ENCODE data around the gene AIP. TPM values are rescaled to one million over a fixed set of nuclear protein-coding genes. Genes with fewer than 3 reads are reported as not detected.

Gene AIP
- total RNA-seq, 1 donor from 2014 or later = 47.6 TPM

DNA sequence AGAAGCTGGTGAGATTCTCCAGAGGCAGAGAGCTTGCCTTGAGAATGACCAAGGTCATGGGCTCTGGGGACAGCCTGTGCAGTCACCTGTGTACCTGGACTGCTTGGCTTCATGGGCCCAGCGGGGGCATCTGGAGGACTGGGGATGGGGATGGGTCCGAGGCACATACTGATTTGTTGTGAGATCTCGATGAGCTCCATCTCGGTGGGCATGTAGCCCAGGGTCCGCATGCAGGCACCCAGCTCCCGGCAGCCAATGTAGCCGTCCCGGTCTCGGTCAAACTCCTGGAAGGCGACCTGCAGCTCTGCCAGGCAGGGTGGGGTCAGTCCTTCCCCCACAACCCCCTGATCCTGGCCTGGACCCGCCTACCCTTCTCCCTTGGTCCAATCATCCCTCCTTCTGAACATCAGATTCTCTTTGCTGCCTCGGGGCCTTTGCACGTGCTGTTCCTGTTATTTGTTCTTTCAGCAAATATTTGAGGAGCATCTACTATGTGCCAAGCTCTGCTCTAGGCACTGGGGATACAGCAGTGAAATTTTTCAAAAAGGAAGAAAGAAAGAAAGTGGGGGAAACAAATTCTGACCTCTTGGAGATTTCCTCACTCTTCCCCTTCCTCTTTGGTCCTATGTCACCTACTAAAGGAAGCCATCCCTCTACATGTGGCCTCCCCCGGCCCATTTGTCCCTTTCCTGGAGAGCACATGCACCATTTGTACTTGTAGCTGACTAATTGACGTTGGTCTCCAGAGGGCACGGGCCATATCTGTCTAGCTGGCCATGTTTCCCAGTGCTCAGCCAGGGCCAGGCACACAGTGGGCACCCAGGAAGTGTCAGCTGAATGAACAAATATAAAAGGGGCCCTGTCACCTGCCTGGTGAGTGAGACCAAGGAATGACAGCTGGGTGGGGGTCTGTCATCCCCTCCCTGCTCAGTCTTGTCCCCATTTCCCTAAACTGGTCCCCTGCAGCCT lies 38.3 kb downstream of the AIP start:
- TF ChIP-seq, protein P1, sequence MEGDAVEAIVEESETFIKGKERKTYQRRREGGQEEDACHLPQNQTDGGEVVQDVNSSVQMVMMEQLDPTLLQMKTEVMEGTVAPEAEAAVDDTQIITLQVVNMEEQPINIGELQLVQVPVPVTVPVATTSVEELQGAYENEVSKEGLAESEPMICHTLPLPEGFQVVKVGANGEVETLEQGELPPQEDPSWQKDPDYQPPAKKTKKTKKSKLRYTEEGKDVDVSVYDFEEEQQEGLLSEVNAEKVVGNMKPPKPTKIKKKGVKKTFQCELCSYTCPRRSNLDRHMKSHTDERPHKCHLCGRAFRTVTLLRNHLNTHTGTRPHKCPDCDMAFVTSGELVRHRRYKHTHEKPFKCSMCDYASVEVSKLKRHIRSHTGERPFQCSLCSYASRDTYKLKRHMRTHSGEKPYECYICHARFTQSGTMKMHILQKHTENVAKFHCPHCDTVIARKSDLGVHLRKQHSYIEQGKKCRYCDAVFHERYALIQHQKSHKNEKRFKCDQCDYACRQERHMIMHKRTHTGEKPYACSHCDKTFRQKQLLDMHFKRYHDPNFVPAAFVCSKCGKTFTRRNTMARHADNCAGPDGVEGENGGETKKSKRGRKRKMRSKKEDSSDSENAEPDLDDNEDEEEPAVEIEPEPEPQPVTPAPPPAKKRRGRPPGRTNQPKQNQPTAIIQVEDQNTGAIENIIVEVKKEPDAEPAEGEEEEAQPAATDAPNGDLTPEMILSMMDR (conservative IDR thresholded peaks at IDR 0.05) = no peak
- H3K4me3 Mint-ChIP-seq = no peak overlapping the region
- H3K36me3 Mint-ChIP-seq = no peaks in the 10 kb centered on the region
- no peaks in the 10 kb centered on the region for H3K9me3 Mint-ChIP-seq
- DNase-seq (ENCODE audit: extremely low spot score, unreplicated experiment) = no peak
- no peaks in the 10 kb centered on the region for H3K4me1 Mint-ChIP-seq (ENCODE audit: unreplicated experiment)
- H3K27ac Mint-ChIP-seq = no peak overlapping the region
- peaks cover 9% of the 10 kb centered on the region for H3K27me3 Mint-ChIP-seq

DNA sequence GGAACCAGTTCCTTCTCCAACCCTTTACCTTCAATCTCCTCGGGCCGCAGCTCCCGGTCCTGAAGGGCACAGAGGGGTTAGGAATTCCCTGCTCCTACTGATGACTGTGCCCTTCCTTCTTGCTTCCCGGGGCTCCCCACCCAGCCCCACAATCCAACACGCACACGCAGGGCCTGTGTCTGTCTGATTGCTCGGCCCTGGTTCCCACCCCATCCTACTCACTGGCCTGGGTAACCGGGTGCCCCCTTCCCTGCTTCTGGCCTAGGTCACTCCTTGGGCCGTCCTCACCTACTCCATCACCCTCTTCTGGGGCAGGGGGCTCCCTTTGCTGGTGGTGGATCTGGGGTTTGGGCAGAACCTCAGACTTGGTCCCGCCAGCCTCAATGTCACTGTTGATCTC lies 39.1 kb downstream of the AIP start:
- DNase-seq (ENCODE audit: extremely low spot score, unreplicated experiment) = no peak
- H3K36me3 Mint-ChIP-seq = no peaks in the 10 kb centered on the region
- H3K4me1 Mint-ChIP-seq (ENCODE audit: unreplicated experiment) = no peaks in the 10 kb centered on the region
- no peaks in the 10 kb centered on the region for H3K9me3 Mint-ChIP-seq
- no peak overlapping the region for H3K4me3 Mint-ChIP-seq
- TF ChIP-seq, protein P1 (conservative IDR thresholded peaks at IDR 0.05) = no peak
- H3K27ac Mint-ChIP-seq = no peak overlapping the region
- H3K27me3 Mint-ChIP-seq = peaks cover 11% of the 10 kb centered on the region

DNA sequence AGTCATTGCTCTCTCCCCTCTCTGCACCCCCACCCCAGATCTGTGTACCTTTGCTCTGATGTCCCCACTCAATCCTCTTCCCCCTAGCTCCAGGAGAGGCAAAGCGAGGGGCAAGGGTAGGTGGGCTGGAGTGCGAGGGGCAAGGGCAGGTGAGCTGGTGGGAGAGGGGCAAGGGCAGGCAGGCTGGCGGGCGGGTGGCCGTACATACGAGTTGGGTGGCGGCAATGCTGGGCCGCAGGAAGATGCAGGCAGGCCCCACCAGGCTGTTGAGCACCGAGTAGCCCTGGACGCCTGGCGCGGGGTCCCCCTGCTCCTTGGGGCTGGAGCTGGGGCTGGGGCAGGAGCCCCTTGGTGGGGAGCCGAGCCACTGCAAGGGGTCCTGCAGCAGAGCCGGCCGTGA lies 39.5 kb downstream of the AIP start:
- TF ChIP-seq, protein P1 (conservative IDR thresholded peaks at IDR 0.05) = no peak
- Mint-ChIP-seq H3K9me3 (peaks cover 2% of the 10 kb centered on the region), H3K36me3 (no peaks in the 10 kb centered on the region), H3K4me1 (ENCODE audit: unreplicated experiment) (no peaks in the 10 kb centered on the region), H3K27me3 (peaks cover 15% of the 10 kb centered on the region), H3K27ac (no peak overlapping the region), H3K4me3 (no peak overlapping the region)
- DNase-seq (ENCODE audit: extremely low spot score, unreplicated experiment) = no peak

DNA sequence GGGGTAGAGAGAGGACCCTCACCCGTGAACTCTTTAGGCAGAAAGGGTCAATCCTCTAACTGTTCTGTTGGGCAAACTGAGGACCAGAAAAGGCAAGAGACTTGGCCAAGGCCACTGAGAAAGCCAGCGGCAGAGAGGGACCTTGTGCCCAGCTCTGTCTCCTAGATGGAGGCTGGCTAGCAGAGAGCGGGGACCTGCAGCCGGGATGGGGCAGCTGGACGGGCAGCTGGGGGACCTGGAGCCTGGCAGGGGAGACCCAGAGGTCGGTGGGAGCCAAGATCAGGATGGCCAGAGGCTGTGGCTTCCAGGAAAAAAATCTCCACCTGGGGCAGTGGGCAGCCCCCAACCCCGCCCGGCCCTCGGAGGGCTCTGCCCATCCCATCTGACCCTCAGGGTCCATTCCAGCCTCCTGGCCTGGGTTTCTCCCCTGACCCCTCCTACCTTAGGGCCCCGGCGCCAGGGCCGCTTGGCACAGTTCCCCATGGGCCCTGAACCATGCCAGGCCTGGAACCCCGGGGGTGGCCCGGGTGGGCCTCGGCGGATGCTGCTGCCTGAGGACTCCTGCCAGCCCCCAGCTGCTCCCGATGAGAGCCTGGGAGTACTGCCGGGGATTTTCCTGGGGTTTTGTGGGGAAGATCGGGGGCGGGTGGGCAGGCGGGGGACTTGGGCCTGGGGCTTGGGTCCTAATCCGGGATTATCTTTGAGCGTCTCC lies 40.2 kb downstream of the AIP start, which contains the start of gene CABP2:
Gene CABP2, minus strand, starts transcription at position 603 of the 712 bp plus-strand sequence. Its CDS starts 120 bp downstream, at position 483.
- Mint-ChIP-seq H3K4me1 (ENCODE audit: unreplicated experiment) (no peaks in the 10 kb centered on the region), H3K27me3 (peaks cover 18% of the 10 kb centered on the region), H3K9me3 (peaks cover 6% of the 10 kb centered on the region), H3K36me3 (no peaks in the 10 kb centered on the region), H3K27ac (no peak within 1 kb of the TSS), H3K4me3 (no peak within 1 kb of the TSS)
- TF ChIP-seq, protein P1 (conservative IDR thresholded peaks at IDR 0.05) = no peak
- no peak for DNase-seq (ENCODE audit: extremely low spot score, unreplicated experiment)

DNA sequence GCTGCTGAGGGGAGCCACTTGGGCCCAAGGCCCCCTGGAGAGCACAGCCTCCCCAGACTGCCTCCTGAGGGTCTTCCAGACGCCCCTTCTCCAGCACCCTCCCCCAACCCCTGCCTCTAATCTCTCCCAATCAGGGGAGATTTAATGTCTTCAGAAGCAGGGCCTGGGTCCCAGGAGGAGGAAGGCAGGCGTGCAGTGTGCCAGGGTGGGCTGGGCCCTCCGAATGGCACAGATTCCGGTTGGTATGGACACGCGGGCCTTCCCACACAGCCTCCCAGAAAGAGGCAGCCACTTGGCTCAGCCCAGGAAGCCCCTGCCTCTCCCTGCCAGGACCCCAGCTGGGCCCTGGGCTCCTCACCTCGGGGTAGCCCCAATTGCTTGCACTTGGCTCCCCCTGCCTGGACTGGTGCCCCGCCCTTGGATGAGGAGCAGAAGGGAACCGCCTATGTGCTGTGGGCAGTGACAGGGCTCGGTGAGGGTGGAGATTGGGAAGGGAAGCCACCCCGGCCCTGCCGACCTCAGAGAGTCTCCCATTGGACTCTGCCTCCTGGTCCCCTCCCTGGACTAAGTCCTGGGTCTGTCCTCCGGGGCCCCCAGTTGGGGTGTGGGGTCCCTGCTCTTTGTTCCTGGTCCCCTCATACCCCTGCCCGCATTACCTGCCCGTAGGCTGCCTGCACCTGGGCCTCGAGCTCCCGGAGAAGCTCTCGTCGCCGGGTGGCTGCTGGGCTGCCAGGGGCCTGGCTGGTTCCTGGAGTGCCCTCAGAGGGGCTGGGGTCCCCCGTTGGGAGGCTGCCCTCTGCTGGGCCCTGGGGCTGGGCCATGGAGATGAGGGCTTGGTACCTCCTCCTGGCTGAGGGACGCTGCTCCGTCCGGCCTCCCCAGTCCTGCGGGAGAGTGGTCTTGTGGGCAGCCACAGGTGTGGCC lies 41.0 kb downstream of the AIP start:
- peaks cover 6% of the 10 kb centered on the region for H3K9me3 Mint-ChIP-seq
- H3K36me3 Mint-ChIP-seq = no peaks in the 10 kb centered on the region
- no peaks in the 10 kb centered on the region for H3K4me1 Mint-ChIP-seq (ENCODE audit: unreplicated experiment)
- no peak overlapping the region for H3K27ac Mint-ChIP-seq
- no peak for DNase-seq (ENCODE audit: extremely low spot score, unreplicated experiment)
- TF ChIP-seq, protein P1 (conservative IDR thresholded peaks at IDR 0.05) = no peak
- peaks cover 14% of the 10 kb centered on the region for H3K27me3 Mint-ChIP-seq
- no peak overlapping the region for H3K4me3 Mint-ChIP-seq
